HG03575 (cell line): ENCODE data around the gene SLCO3A1.

ENCODE experiments used
- ATAC-seq: cut with Tn5 transposase; IDR thresholded peaks from one replicate; pipeline ENCODE4 v1.9.1; 2021; ENCODE audit not compliant: unreplicated experiment, insufficient number of reproducible peaks, low FRiP score; ENCODE audit errors: extremely low read depth

The SLCO3A1 gene

DNA sequence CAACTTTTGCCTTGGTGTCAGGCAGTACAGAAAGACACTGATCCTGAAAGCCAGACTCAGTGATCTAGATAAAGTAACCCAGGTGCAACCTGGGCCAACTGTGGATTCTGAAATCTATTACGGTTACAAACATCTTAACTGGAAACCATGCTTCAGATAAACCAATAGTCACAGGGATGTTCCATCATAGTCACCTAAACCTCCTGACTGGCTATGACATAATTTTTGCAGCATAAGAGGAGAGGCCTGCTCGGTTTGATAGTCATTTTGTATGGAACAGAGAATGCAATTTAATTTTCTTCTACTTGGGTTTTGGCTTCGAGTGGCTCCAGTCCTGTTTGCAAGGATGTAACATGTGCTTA, 3.7 kb downstream of the SLCO3A1 start:
- no peak for ATAC-seq

DNA sequence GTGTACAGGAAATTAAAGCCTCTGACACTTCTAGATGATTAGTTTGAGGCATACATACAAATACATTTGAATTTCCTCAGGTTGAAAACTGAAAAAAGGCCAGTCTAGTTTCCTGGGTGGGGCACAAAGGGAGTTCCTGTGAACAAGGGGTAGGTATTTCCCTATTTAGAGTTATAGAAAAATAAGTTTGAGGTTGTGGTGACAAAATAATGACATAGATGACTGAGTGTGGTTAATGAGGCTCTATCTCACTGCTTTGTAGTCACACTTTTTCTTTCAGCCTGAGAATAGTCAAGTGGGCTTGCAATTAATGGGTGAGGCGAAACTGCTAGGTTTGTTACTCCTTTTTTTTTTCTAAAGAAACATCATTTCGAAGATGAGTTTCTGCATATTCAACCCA, 4.3 kb downstream of the SLCO3A1 start:
- peak; percentile 70 for ATAC-seq

GRCh38 chr15:91860498-91860897, 7.0 kb downstream of the SLCO3A1 start:
- no peak for ATAC-seq

DNA sequence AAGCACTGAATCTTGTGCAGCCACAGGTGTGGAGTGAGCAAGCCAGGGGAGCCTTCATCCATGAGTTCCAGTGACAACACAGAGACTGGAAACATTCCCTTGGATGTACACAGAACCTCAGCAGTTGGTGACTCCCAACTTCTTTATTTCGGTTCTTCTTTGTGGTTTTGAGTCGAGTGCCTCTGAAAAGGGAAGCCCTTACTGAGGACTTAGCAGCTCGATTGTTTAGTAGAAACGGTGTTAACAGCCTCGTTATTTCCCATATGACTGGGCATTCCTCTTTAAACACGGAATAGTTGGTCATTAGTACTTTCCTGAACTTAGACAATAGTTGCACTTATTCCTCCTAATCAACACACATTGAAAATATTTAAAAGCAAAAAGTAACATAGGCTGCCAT, 7.7 kb downstream of the SLCO3A1 start:
- ATAC-seq, result no peak

DNA sequence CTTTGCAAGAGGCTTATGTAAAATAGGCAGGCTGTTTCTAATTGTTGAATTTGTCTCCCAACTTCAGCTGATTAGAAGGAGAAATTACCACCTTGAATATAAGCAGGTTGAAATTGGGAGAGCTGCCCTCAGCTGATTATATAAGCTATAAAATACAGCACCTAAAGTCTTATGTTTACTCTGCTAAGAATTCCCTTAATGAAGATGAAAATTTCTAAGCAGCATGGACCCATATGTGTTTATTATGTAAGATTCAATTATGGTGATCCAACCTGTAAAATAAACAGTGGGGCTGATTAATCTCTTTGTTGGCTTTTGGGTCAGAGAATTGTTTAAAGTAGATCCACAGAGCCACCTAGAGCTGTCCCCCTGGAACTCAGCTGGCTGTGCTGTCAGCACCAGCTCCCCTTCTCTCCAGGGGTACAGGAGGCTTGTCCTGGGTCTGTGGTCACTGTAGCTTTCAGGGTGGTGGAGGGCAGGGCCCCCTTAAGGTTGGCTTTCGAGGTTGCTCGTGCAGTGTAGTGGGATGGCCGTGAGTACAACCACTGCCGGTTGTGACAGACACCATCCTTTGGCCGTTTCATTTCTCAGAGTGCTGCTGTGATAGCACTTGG, 9.5 kb downstream of the SLCO3A1 start:
- no peak for ATAC-seq

GRCh38 chr15:91863621-91864255, 10.2 kb downstream of the SLCO3A1 start:
- no peak for ATAC-seq

- no peak for ATAC-seq
These were observed 11.2 kb downstream of the SLCO3A1 start for GRCh38 chr15:91864664-91865063.

DNA sequence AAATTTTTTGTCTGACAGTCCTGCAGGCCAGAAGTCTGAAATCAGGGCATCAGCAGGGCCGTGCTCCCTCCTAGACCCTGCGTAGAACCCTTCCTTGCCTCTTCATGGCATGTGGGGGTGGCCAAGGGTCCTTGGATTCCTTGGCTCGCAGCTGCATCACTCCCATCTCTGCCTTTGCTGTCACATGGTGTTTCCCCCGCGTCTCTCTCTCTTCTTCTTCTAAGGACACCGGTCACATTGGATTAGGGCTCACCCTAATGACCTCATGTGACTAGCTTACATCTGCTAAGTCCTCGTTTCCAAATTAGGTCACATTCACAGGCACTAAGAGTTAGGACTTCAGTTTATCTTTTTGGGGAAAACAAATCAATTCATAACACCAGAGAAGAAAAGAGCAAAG, 12.0 kb downstream of the SLCO3A1 start:
- no peak for ATAC-seq

GRCh38 chr15:91865950-91866349, 12.4 kb downstream of the SLCO3A1 start:
- no peak for ATAC-seq

GRCh38 chr15:91866371-91866905, 12.9 kb downstream of the SLCO3A1 start:
- no peak for ATAC-seq

GRCh38 chr15:91866971-91867372, 13.5 kb downstream of the SLCO3A1 start:
- no peak for ATAC-seq

- no peak for ATAC-seq
These were observed 14.1 kb downstream of the SLCO3A1 start for GRCh38 chr15:91867581-91868026.

DNA sequence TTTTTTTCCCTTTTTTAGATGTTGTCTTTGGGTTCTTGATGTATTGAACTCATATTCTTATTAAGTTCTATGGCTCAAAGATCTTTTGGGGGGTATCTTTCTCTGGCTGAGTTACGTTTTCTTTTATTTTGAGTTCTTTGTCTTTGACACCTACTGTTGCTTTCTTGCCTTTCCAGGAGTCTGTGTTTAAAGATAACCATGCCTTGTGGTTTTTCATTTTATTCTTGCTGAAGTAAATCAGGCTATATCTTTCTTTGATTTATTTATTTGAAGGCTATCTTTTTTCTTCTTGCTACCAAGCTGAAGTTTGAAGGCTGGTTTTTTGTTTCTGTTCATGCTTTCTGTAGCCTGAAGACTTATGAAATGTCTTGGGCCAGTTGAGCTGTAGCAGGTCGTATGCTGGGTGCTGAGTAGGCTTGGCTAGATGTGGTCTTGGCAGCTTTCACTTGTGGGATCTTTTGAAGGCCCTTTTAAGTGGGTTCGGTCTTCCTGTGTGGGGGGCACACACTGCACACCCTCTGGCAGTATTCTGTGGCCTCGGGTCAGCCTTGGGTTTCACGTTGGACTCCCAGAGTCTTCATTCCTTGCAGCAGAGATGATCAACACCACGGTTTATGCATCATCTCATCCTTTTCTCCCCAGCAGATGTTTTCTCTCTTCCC, 17.5 kb downstream of the SLCO3A1 start:
- ATAC-seq, result no peak

- ATAC-seq, result no peak
These were observed 18.3 kb downstream of the SLCO3A1 start for GRCh38 chr15:91871837-91872236.

GRCh38 chr15:91872356-91873137, 19.0 kb downstream of the SLCO3A1 start:
- no peak for ATAC-seq

GRCh38 chr15:91873138-91873536, 19.6 kb downstream of the SLCO3A1 start:
- ATAC-seq, result no peak

DNA sequence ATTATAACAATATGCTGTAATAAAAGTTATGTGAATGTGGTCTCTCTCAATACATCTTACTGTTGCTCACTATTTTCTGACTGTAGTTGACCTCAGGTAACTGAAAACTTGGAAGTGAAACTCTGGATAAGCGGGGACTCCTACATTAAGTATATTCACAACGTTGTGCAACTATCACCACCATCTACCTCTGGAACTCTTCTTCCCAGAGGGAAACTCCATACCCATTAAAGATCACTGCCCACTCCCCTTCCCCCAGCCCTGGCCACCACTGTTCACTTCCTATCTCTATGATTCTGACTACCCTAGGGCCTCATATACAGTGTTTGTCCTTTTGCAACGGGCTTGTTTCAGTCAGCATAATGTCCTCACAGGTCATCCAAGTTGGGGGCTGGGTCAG, 20.7 kb downstream of the SLCO3A1 start:
- no peak for ATAC-seq

- ATAC-seq, result no peak
These were observed 21.6 kb downstream of the SLCO3A1 start for GRCh38 chr15:91874992-91875660.

DNA sequence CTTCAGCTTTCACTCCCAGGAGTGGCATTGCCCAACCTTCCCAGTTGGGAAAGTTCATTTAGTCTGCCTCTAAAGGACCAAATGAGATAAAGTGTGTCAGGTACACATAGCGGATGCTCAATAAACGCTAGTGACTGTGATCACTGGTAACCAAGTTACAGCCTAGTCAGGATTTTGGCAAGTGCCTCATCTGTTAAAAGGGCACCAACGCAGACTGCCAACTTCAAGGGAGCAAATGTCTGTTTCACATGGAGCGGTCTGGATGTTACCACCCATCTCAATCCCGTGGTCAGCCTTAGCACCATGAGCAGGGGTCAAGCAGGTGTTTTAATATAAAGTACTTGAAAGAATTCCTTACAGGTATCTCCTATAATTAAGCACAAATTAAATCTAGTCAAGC, 22.7 kb downstream of the SLCO3A1 start:
- no peak for ATAC-seq
